RPMI7951 (cell line): ENCODE data around the gene NBR1. TPM values are rescaled to one million over a fixed set of nuclear protein-coding genes. Genes with fewer than 3 reads are reported as not detected.
"Not testable (repeated sequence)": the region's sequence is repeated elsewhere in the genome, so short reads cannot be mapped to it uniquely, and the experiment has no call there.

Experiments
- DNase-seq: peaks from one replicate; pipeline ENCODE4 v3.0.0-alpha.2; 2012; ENCODE audit warnings: low read depth
- total RNA-seq: library from RNA; depleted of rRNA; stranded (reverse); fragments of >200 nt; shearing (Covaris generic); gene quantifications from 2 replicates; pipeline ENCODE4 v1.2.3, GENCODE V29; 2014; rRNA removed

NBR1 gene, protein sequence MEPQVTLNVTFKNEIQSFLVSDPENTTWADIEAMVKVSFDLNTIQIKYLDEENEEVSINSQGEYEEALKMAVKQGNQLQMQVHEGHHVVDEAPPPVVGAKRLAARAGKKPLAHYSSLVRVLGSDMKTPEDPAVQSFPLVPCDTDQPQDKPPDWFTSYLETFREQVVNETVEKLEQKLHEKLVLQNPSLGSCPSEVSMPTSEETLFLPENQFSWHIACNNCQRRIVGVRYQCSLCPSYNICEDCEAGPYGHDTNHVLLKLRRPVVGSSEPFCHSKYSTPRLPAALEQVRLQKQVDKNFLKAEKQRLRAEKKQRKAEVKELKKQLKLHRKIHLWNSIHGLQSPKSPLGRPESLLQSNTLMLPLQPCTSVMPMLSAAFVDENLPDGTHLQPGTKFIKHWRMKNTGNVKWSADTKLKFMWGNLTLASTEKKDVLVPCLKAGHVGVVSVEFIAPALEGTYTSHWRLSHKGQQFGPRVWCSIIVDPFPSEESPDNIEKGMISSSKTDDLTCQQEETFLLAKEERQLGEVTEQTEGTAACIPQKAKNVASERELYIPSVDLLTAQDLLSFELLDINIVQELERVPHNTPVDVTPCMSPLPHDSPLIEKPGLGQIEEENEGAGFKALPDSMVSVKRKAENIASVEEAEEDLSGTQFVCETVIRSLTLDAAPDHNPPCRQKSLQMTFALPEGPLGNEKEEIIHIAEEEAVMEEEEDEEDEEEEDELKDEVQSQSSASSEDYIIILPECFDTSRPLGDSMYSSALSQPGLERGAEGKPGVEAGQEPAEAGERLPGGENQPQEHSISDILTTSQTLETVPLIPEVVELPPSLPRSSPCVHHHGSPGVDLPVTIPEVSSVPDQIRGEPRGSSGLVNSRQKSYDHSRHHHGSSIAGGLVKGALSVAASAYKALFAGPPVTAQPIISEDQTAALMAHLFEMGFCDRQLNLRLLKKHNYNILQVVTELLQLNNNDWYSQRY
- total RNA-seq: 44.7 and 52.4 TPM in 2 replicates

DNA sequence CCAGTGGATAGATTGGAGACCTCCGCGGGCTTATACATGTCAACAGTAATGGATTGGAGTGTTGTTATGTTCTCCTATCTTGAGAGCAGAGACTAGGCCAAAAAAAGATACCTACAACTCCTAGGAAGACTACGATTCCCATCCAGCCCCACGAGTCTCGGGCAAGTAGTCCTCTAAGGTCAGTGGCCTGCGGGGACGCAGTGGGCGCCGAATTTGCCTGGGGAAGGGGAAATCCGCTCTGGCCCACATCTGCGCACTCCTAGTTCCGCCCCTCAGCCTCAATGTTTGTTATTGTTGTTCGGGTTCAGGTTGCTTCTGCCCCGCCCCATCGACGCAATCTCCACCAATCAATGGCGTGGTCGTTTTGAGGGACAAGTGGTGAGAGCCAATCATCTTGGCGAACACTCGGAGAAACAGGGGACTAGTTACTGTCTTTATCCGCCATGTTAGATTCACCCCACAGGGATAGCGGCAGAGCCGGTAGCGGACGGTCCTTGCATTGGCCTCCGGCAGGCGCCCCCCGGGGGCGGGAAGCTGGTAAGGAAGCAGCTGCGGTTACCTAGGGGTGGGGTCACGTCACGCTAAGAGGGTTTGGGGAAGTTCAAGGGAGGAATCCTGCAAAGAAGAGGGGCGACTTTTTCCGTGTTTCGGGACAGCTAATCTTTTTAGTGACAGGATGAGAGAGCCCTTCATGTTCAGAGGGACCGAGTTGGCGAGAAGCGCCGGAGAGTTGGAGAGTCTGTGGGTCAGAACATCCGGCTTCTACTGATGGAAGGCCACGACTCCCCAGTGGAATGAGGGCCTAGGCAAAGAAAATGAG is at the start of gene NBR1:
TSS of gene NBR1 (plus strand) at position 449 of the 820 bp plus-strand sequence. CDS start 4,586 bp downstream, outside the sequence.
- peak; percentile 95 for DNase-seq

DNA sequence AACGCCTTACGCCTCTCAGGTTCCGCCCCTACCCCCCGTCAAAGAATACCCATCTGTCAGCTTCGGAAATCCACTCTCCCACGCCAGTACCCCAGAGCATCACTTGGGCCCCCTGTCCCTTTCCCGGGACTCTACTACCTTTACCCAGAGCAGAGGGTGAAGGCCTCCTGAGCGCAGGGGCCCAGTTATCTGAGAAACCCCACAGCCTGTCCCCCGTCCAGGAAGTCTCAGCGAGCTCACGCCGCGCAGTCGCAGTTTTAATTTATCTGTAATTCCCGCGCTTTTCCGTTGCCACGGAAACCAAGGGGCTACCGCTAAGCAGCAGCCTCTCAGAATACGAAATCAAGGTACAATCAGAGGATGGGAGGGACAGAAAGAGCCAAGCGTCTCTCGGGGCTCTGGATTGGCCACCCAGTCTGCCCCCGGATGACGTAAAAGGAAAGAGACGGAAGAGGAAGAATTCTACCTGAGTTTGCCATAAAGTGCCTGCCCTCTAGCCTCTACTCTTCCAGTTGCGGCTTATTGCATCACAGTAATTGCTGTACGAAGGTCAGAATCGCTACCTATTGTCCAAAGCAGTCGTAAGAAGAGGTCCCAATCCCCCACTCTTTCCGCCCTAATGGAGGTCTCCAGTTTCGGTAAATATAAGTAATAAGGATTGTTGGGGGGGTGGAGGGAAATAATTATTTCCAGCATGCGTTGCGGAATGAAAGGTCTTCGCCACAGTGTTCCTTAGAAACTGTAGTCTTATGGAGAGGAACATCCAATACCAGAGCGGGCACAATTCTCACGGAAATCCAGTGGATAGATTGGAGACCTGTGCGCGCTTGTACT is 45.7 kb upstream of the NBR1 start, which contains the start of gene BRCA1:
TSS of gene BRCA1 (minus strand) at position 232 of the 834 bp plus-strand sequence. CDS start 1,268 bp downstream, outside the sequence.
- DNase-seq: peak; percentile 98

DNA sequence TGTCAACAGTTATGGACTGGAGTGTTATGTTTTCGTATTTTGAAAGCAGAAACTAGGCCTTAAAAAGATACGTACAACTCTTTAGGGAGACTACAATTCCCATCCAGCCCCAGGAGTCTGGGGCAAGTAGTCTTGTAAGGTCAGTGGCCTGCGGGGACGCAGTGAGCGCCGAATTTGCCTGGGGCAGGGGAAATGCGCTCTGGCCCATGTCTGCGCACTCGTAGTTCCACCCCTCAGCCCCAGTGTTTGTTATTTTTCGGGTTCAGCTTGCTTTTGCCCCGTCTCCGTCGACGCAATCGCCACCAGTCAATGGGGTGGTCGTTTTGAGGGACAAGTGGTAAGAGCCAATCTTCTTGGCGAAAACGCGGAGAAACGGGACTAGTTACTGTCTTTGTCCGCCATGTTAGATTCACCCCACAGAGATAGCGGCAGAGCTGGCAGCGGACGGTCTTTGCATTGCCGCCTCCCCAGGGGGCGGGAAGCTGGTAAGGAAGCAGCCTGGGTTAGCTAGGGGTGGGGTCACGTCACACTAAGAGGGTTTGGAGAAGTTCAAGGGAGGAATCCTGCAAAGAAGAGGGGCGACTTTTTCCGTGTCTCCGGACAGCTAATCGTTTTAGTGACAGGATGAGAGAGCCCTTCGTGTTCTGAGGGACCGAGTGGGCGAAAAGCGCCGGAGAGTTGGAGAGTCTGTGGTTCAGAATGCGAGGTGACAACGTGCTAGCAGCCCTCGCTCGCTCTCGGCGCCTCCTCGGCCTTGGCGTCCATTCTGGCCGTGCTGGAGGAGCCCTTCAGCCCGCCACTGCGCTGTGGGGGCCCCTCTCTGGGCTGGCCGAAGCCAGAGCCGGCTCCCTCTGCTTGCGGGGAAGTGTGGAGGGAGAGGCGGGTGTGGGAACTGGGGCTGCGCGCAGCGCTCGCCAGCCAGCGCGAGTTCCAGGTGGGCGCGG is 44.8 kb upstream of the NBR1 start:
- DNase-seq: peak; percentile 1

DNA sequence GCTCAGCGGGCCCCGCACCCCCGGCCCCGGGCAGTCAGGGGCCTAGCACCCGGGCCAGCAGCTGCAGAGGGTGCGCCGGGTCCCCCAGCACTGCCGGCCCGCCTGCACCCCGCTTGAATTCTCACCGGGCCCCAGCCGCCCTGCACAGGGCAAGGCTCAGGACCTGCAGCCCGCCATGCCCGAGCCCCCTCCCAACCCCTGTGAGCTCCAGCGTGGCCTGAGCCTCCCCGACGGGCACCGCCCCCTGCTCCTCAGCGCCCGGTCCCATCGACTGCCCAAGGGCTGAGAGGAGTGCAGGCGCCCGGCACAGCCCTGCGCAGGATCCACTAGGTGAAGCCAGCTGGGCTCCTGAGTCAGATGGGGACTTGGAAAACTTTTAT is 44.1 kb upstream of the NBR1 start:
- no peak for DNase-seq

DNA sequence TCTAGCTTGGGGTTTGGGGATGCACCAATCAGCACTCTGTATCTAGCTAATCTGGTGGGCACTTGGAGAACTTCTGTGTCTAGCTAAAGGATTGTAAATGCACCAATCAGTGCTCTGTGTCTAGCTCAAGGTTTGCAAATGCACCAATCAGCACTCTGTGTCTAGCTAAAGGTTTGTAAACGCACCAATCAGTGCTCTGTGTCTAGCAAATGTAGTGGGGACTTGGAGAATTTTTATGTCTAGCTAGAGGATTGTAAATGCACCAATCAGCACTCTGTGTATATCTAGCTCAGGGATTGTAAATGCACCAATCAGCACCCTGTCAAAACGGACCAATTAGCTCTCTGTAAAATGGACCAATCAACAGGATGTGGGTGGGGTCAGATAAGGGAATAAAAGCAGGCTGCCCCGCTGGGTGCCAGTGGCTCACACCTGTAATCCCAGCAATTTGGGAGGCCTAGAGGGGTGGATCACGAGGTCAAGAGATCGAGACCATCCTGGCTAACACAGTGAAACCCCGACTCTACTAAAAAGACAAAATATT is 43.6 kb upstream of the NBR1 start:
- DNase-seq: not testable (repeated sequence)

DNA sequence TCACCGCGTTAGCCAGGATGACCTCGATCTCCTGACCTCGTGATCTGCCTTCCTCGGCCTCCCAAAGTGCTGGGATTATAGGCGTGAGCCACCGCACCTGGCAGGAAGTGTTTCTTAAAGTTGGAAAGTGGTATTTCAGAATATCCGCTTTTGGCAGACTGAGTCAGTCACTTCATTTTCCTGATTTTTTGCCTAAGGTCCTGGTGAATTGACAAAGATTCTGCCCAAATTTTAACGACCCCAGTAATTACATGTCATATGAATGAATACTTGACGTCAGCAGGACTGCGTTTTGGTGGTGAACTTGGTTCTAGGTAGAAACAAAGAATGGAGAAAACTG is 41.4 kb upstream of the NBR1 start:
- DNase-seq: no peak

DNA sequence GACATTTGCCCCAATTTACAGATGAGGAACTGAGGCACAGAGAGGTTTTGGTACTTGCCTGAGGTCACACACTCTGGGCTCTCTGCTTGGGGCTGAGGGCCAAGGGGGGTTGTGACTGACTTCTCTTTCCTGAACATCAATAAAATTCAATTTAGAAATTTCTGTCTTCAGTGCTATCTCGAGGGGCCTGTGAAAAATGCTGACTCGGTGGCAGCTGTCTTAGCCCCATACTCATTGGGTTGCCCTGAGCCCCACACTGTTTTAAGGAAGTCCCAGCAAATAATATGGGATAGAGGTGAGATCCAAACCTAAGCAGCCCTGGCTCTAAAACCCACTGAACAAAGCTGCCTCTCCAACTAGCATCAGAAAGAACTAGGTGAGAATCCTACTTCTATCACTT is 38.9 kb upstream of the NBR1 start:
- DNase-seq: no peak

DNA sequence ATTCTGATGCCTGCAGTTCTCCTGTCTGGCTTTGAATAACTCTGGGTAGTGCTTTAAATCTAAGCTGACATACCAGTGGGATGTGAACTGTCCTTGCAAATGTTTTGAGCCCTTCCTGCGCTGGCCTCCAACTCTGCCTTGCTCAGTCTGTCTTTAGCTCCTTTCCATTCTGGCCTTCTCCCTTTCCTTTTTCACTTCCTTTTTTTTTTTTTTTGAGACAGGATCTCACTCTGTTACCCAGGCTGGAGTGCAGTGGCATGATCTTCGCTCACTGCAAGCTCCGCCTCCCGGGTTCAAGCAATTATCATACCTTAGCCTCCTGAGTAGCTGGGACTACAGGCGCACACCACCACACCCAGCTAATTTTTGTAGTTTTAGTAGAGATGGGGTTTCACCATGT is 37.6 kb upstream of the NBR1 start:
- DNase-seq: not testable (repeated sequence)

DNA sequence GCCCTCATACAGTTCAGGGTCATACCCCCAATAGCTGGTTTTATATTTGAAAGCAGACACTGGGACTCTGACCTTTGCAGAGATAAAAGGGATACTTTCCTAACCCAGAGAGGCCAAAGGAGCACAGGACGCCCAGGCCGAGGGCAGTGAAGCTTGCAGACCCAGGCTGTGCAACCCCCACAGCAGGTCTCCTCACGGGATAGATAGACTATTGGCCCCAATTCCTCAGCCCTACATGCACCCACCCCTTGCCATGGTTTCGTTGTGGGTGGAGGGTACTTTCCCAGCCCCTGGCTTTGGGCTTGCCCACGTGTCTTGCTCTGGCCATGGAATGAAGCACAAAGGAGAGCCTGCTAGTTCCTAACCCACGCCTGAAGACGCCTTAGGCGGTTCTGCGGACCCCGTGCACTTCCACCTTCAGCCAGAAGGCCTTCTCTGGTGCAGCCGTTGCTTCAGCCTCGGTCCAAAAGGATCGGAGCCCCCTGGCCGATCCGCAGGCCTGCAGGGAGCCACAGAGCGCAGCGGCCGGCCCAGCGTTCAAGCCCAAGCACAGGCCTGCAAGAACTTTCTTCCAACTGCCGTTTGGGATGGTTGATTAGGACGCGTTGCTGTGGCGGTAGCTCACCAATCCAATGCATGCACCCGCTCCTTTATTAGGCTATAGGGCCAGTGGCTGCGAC is 36.1 kb upstream of the NBR1 start:
- no peak for DNase-seq

DNA sequence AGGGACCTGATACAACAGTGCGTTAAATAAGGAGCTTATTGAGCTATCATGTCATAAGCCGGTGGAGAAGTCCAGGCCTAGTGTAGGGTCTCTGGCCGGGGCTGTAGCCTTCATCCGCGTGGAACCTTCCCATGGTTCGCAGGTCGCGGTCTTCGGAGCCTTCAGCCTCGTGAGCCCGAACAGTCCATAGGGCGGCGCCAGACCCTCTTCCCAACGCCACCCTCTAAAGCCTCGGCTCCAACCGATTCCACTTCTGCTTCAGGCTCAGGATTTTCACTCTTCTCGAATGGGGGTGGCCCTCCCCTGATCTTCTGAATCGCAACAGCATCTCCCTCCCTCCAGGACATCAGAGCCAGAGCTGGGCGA is 35.6 kb upstream of the NBR1 start:
- no peak for DNase-seq

DNA sequence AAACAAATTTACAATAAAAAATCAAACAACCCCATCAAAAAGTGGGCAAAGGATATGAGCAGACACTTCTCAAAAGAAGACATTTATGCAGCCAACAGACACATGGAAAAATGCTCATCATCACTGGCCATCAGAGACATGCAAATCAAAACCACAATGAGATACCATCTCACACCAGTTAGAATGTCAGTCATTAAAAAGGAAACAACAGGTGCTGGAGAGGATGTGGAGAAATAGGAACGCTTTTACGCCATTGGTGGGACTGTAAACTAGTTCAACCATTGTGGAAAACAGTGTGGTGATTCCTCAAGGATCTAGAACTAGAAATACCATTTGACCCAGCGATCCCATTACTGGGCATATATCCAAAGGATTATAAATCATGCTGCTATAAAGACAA is 34.4 kb upstream of the NBR1 start:
- DNase-seq: not testable (repeated sequence)

DNA sequence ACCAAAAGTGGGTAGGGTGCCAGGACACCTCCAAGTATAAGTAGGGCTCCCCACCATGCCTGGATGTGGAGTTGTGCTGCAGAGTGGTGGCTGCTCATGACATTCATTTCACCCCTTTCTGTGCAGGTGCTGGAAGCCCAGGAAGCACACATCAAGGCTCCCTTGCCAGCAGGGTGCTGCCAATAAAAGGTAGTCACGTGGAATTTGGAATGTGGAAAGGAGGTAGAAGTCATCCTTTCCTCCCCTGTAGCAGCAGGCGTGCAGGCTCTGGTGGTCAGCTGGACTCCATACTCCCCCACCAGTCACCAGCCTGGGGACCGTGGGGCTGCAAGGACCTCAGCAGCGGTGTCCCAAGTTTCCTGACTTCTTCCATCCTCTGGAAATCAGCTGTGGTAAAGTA is 32.5 kb upstream of the NBR1 start:
- DNase-seq: not testable (repeated sequence)

DNA sequence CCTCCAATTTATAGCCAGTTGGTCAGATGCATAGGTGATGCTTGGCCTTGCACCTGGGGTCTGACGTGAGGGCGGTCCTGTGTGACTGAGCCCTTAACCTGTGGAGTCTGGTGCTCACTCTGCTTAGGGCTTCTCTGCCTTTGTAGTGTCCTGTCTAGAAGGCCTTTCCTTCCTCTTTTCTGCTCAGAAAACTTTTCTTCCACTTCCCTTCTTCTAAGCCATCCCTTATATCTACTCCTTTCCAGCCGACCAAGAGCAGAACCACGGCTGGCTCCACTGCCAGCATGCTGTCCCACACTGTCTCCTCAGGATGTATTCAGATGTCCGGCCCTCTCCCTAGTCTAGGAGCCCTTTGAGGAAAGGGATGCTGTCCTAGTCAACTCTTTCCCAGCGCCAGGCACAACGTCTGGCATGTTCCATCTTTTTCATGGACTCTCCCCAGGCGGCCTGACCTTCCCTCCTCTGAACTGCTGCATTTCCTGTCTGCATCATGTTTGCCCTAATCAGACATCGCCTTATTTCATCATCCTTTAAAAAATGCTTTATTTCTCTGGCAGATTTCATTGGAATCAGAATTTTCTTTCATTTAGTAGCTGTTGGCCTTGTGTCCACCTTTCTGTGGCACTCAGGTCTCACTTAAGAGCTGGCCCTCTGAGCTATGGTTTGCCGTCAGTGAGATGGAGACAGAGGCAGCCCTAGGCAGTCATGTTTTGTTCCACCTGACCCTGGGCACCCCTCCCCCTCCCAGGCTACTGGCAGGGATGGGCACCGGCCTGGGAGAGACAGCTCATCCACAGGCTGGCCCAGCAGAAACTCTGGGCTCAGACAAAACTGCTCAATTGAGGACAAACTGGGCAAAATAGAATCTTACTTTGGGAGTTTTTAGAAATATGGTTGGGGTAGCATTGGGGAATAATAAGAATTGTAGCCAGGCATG is 30.4 kb upstream of the NBR1 start:
- no peak for DNase-seq

DNA sequence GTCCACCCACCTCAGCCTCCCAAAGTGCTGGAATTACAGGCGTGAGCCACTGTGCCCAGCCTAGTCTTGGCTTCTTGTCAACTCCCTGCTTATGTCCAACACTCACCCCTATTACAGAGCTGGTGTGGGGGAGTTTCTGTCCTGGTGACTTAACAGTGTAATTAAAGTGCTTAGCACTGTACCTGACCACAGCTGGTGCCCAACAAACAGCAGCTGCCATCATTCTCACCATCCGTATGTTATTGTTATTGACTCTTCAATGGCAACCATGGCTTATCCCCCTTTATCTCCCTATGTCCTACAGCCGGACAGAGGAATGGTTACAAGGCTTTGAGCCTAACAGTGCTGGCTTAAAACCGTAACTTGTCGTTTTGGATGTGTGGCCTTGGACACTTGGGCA is 28.9 kb upstream of the NBR1 start:
- DNase-seq: no peak

DNA sequence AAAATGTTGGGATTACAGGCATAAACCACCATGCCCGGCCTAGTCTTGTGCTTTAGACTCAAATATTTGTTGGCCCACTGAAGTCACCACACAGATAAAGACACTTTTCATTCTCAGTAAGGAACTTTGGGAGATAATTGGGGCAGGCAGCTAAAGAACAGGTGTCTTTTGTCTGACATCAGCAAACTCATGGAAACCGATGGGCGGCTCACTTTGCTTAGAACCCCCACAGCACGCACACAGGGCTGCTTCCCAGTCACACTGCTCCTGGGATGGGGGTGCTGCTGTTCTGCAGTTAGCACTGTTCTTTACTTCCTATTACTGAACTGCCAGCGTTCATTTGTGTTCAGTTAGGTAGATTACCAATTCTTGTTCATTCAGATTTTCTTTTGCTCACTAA is 27.8 kb upstream of the NBR1 start:
- no peak for DNase-seq

DNA sequence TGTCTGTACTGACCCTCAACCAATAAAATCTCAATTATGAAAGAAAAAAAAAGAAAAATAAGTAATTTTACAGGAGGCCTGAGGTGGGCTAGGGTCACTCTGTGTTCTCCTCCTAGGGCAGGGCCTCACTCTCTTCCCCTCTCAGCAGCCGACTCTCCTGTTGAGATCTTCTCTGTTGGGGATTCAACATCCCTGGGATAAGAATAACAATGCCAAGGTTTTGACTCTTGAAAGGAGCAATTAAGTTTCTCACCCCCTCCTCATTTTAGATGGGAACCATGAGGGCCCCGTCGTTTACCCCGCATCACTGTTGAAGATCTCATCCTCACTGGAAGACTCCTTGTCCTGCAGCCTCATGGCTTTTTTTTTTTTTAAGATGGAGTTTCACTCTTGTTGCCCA is 24.4 kb upstream of the NBR1 start:
- DNase-seq: no peak

DNA sequence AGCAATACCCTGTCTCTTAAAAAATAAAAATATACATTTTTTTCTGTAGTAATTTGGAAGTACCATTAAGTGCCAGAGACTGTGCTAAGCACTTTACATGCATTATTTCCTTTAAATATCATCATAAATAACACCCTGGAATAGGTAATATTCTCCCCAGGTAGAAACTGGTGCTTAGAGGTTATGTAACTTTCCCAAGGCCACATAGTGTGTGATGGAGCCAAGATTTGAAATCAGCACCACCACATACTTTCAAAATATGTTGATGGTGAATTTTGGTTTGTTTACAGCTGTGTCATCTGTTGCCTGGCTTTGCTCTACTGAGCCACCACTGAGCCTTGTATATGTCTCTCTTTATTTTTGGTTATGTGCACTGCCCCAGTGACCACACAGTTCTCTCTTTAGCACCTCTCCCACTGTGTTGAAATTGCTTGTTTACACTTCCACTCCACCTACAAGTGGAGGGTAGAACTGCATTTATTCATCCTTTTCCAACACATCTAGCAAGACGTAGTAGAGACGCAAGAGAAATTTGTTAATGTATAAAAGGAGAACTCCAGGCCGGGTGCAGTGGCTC is 19.0 kb upstream of the NBR1 start:
- DNase-seq: no peak
